Measurements from ENCODE around the gene GNG3.
"Not testable (repeated sequence)": the region's sequence is repeated elsewhere in the genome, so short reads cannot be mapped to it uniquely, and the experiment has no call there.

The GNG3 gene

DNA sequence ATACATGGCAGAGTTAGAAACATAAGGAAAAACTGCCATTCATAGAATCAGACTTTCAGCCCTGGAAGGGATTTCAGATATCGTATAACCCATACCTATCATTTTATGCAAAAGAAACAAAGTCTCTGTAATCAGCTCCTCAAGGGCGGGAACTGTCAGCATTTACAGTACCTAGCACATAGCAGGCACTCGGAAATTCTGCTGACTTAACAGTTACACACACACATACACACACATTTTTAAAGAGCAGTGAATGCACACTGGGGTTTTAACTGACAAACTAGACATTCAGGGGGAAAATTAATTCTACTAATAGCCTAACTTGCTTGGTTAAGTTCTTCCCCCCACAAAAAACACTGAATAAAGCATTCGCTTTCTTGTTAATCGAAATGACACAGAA lies 8.7 kb downstream of the GNG3 start:
- no peak for DNase-seq (ENCODE audit: low read depth in 1 of 2, low spot score in 1 of 2)

DNA sequence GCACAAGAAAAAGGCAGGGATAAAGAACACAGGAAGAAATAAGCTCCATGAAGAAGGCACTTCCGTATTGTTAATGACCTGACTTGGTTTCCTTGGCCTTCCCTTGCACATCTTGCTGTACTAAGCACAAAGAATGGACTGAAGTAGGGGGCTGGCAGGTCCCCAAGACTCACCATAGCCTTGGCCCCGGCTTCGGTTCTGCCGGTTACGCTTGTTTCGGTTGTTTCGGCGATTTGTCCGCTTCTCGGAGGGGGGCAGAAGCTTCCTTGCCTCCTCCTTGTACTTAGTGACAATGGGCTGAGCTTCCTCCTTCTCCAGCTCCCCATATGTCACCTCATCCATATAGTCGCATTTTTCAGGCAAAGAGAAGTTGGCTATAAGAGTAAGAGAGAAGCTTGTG lies 9.3 kb downstream of the GNG3 start:
- no peak for DNase-seq (ENCODE audit: low read depth in 1 of 2, low spot score in 1 of 2)

DNA sequence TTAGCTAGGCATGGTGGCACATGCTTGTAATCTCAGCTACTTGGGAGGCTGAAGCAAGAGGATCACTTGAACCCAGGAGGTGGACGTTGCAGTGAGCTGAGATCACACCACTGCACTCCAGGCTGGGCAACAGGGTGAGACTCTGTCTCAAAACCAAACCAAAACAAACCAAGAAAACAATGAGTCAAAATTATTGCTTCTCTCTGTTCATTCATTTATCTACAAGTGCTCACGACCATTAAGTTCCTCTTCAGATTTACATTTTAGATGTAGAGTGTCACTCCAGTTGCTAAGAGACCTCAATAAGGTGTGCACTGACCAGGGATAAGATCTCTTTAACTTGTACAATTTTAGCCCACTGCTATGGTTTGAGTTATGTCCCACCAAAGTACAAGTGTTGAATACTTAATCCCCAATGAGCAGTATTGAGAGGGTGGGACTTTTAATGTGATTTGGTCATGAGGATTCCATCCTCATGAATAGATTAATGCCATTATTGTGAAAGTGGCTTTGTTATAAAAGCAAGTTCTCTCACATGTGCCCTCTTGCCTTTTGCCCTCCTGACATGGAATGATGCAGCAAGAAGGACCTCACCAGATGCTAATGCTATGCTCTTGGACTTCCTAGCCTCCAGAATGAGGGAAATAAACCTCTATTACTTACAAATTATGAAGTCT lies 12.0 kb downstream of the GNG3 start:
- no peak for DNase-seq (ENCODE audit: low read depth in 1 of 2, low spot score in 1 of 2)

- DNase-seq (ENCODE audit: low read depth in 1 of 2, low spot score in 1 of 2), result no peak
Measured at GRCh38 chr11:62721994-62722393, 14.5 kb downstream of the GNG3 start.

GRCh38 chr11:62724171-62724570 lies 16.7 kb downstream of the GNG3 start:
- DNase-seq (ENCODE audit: low read depth in 1 of 2, low spot score in 1 of 2), result no peak

DNA sequence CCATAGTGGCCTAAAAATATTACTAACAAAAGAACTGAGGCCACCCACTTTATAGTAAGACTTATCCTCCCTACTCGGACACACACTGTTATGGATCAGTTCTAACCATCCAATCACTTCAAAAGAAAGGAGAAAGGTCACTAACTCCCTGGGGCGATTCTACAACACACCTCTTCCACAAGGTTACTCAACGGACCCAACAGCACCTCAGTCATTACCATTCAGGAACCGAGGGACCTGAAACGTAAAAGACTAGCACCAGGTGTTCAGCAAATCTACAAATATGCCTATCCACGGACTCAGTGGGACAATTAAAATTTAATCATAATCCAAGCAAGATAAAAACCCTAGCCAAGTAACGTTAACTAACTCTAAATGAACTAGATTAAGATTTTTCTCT lies 18.2 kb downstream of the GNG3 start:
- DNase-seq (ENCODE audit: low read depth in 1 of 2, low spot score in 1 of 2), result no peak

DNA sequence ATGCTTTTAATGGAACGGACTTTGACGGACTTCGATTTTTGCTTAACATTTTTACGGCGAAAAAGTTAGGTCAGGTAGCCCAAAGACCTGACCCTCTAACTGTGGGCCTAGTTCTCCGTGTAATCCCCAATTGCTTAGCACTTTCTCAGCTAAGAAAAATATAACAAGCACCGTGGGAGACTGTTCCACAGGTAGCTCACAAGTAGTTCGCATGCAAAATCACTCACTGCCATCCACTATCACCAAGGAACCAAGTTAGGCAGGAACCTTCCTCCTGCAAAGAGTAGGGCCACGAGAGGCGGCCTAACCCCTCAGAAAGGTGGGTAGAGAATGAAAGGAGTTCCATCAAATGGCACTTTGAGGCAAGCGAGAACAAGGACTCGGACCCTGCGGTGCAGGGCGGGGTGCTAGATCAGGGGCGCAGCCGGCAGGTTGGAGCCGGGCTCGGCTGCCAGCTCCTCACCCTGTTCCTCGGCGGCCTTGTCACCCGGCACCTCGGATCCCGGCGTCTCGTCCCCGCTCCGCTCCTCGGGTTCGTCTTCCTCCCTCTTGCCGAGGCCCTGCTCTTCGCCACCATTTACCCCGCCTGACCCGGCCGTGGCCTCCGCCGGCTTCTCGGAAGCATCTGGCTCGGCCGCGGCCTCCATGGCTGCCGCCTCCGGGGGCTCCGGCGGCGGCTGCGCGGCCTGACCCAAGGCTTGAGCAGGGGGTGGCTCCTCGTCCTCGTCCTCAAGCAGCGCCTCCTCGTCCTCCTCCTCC lies 18.9 kb downstream of the GNG3 start:
- DNase-seq (ENCODE audit: low read depth in 1 of 2, low spot score in 1 of 2), result no peak

GRCh38 chr11:62726915-62727164 lies 19.4 kb downstream of the GNG3 start:
- no peak for DNase-seq (ENCODE audit: low read depth in 1 of 2, low spot score in 1 of 2)

DNA sequence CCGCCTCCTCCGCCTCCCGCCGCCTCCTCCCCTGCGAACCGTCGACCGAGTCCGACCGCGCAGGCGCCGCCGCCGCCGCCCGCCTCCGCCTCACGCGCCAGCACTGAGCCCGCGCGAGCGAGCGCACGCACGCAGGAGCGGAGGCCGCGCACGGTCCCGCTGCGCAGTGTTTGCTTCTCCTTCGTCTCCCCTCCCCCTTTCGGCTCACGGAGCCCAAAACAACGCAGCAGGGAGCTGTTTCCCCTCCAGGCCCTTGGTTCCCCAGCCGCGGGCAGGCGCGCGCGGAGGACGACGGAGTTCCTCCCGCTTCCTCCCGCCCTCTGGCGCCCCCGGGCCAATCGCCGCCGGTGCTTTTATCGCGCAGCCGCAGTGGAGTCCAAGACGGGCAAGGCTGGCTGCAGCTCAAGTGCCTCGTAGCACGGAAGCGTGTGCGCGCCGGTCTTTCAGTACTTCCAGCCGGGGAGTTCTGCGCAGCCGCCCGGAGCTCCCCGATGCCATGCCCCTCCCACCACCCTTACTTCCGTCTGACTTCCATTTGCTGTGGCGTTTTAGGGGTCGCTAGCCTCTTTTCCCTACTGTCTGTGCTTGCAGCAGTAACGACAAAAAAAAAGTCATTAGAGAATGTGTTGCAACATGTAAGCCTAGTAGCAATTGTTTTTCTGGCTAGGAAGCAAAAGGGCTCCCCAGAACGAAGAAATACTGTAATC lies 19.8 kb downstream of the GNG3 start, which contains the start of gene HNRNPUL2:
TSS of gene HNRNPUL2 (minus strand) at position 293 of the 707 bp plus-strand sequence. CDS start 301 bp downstream, outside the sequence.
- DNase-seq (ENCODE audit: low read depth in 1 of 2, low spot score in 1 of 2), result peak; percentile 96 to 98

DNA sequence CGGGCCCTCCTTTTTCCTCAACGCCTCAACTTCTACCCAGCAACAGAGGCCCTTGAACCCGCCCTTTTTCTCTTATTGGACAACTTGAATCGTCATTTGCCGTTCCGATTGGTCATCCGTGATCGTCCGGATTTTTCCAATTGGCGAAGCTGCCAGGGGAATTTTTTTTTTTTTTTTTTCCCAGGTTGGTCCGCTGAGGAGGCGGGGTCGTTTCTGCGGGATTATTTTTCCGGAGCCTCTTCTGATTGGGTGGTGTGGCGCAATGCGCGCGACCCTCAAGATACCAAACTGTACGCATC lies 20.3 kb downstream of the GNG3 start:
- DNase-seq (ENCODE audit: low read depth in 1 of 2, low spot score in 1 of 2), result peak; percentile 50 to 67

DNA sequence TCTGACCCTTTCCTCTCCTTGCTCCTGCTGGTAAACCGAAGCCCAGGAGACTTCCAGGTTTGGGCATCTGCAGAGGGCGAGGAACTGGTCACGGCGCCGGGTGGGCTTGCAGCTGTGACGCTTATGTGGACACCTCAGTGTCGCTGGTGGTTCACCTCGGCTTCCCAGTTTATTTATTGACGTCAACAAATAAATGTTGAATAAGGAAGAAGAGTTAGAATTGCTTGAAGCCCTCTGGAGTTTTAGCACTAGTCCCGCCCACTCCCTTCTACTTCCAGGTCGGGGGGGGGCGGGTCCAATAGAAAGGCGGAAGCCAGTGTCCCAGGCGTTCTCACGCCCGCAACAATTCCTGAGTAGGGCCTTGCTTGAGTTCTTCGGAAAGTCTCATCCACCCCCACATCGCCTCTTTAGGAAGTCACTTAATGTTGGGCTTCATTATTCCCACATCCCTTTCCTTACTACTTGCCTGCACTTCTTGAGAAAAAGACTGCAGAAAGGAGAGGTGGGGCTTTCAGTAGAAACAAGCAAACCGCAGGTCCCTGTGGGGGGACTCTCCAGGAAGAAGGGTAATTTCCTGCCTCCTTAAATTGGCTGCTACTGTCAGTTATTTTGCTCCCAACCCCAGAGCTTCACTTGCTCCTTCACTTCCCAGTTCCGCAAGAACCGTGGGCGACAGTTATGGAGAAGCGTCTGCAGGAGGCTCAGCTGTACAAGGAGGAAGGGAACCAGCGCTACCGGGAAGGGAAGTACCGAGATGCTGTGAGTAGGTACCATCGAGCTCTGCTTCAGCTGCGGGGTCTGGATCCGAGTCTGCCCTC lies 20.9 kb downstream of the GNG3 start, which contains the start of gene TTC9C:
TSS of gene TTC9C (plus strand) at position 316 of the 818 bp plus-strand sequence. CDS start at position 679, 363 bp downstream.
- DNase-seq (ENCODE audit: low read depth in 1 of 2, low spot score in 1 of 2), result peak; percentile 65 to 74

DNA sequence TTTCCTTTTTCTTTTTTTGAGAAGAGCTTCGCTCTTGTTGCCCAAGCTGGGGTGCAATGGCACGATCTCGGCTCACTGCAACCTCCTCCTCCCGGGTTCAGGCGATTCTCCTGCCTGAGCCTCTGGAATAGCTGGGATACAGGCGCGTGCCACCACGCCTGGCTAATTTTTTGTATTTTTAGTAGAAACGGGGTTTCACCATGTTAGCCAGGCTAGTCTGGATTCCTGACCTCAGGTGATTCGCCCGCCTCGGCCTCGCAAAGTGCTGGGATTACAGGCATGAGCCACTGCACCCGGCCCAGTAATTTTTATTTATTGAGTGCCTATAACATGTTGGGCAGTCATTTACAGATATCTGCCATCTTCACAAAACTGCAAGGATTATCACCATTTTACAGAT lies 22.6 kb downstream of the GNG3 start:
- not testable (repeated sequence) for DNase-seq (ENCODE audit: low read depth in 1 of 2, low spot score in 1 of 2)

DNA sequence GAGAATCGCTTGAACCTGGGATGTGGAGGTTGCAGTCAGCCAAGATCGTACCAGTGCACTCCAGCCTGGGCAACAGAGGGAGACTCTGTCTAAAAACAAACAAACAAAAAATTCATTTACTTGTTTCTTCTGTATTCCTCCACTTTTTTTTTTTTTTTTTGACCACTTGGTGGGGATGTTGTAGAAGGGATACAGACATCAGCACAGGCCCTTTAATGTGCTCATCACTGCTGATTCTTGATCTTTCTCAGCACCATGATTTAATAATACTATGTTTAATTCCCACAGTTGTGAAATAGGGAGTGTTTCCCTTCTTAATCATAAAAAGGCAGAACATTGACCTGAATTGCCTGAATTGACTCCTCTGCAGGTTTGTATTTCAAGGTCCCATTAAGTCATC lies 25.4 kb downstream of the GNG3 start:
- DNase-seq (ENCODE audit: low read depth in 1 of 2, low spot score in 1 of 2), result no peak

GRCh38 chr11:62737196-62737595 lies 29.7 kb downstream of the GNG3 start:
- no peak for DNase-seq (ENCODE audit: low read depth in 1 of 2, low spot score in 1 of 2)

DNA sequence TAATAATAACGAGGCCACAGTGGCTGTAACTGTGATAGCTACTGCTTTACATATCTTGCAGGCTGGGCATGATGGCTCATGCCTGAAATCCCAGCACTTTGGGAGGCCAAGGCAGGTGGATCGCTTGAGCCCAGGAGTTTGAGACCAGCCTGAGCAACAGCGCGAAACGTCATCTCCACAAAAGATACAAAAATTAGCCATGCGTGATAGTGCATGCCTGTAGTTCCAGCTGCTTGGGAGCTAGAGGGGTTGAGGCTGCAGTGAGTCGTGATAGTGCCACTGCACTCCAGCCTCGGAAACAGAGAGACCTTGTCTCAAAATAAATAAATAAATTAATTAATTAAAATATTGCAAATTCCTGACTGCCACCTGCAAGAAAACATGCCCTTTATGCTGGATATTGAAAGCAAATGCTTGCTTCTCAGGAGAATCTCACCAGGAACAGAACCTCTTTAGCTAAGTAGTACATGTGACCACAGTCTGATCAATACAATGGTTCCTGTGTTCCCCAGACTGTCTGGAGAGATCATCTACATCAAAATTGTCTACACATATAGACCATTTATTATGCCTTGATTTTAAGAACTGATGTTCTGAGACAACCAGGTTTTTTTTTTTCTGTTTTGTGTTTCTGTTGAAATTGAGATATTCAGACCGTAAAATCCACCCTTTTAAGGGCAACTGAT lies 40.1 kb downstream of the GNG3 start:
- DNase-seq (ENCODE audit: low read depth in 1 of 2, low spot score in 1 of 2), result no peak

GRCh38 chr11:62749931-62750330 lies 42.5 kb downstream of the GNG3 start:
- not testable (repeated sequence) for DNase-seq (ENCODE audit: low read depth in 1 of 2, low spot score in 1 of 2)

GRCh38 chr11:62752177-62752785 lies 44.8 kb downstream of the GNG3 start:
- DNase-seq (ENCODE audit: low read depth in 1 of 2, low spot score in 1 of 2), result no peak

DNA sequence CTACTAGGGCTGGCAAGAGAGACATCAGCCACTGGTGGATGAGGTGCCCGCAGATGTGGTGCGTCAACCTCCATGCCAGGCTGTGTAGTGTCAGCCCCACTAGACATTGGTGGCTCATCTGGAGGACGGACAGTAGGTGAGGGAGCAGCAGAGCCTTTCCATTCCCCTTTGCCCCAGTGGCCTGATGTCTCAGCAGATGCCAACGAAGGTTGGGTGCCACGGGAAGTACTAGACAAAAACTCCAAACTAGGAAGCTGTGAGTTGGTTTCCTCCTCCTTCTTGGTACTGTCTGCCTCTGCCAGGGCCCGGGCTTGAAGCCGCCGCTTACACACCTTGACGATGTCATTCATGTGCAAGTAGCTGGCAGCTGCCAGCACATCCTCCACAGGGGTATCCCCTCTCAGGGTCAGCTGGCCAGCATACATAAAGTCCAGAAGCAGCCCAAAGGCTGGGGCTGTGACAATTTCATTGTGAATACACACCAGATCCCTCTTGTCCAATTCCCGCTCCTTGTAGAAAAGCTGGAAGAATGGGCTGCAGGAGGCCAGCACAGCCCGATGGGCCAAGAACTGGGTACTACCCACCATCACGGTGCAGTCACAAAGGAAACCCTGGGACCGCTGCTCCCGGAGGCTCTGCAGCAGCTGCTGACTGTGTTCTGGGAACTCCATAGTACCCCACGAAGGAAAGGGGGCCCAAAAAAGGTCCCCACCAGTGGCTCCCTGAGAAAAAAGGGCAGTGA lies 45.7 kb downstream of the GNG3 start:
- no peak for DNase-seq (ENCODE audit: low read depth in 1 of 2, low spot score in 1 of 2)

DNA sequence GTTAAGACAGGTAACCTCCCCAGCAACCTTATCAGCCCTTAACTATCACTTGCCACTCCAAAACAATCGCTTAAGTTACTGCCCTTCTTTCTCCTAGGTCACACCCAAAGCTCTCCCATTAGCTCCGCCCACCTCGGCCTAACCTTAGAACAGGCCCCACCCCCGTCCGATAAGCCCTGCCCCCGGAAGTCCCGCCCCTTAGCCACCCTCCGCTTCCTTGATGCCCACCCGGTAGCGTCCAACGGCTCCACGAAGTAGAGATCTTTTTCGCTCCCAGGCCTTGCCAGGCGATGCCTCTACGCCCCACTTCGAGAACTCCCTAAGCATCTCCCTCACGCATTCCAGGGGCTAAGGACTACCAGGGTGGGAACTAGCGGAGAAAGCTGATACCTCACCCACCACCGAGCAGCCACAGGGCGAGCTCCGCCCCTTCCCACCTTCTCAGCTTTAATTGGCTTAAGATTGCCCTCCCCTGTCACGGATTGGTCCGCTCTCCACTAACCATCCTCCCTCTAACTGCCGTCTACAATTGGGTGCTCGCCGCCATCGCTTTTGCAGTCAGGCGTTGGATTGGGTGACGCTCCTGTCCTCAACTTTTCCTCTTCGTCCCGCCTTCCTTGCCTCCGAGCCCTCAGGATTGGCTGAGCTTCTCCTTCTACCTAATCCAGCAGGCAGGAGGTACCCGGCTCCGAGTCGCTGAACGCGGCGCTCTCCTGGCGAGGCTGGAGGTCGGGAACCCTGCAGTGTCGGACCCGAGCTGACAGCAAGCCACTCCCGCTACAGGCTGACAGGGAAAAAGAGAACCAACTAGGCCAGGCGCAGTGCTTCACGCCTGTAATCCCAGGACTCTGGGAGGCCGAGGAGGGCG lies 46.5 kb downstream of the GNG3 start, which contains the start of gene ZBTB3:
TSS of gene ZBTB3 (minus strand) at position 425 of the 868 bp plus-strand sequence. CDS start 496 bp downstream, outside the sequence.
- peak; percentile 91 to 95 for DNase-seq (ENCODE audit: low read depth in 1 of 2, low spot score in 1 of 2)

Measured in activated T-helper 1 cell treated with anti-CD3 and anti-CD28 coated beads, Interleukin-2, amount 50 U/mL, for 16 hours (primary cell).